Neural progenitor cell (in vitro differentiated cells): ENCODE results near the gene CTSD. TPM values are rescaled to one million over a fixed set of nuclear protein-coding genes. Genes with fewer than 3 reads are reported as not detected.

Experiments used
- DNase-seq: peaks from one replicate; pipeline ENCODE4 v3.0.0-alpha.2; 2016; ENCODE audit warnings: low spot score
- H2AFZ ChIP-seq: fragments of 200-600 bp; sonication (generic); replicated peaks from 2 replicates; pipeline ENCODE4 v1.6.1; 2016; ENCODE audit warnings: antibody characterized with exemption
- H3F3A ChIP-seq: fragments of 200-600 bp; sonication (generic); 2 replicates; pipeline ENCODE4 v1.6.1; 2016; ENCODE audit warnings: antibody characterized with exemption, low read depth
- H3K27ac ChIP-seq: fragments of 200-600 bp; sonication (generic); 2 replicates; pipeline ENCODE4 v1.5.1; 2016; ENCODE audit warnings: mild to moderate bottlenecking
- H3K27me3 ChIP-seq: fragments of 200-600 bp; sonication (generic); 2 replicates; pipeline ENCODE4 v1.6.1; 2016; ENCODE audit warnings: mild to moderate bottlenecking, moderate library complexity
- H3K36me3 ChIP-seq: fragments of 200-600 bp; sonication (generic); 2 replicates; pipeline ENCODE4 v1.5.1; 2016
- H3K4me1 ChIP-seq: fragments of 200-600 bp; sonication (generic); 2 replicates; pipeline ENCODE4 v1.6.1; 2016; ENCODE audit warnings: mixed run types
- H3K4me2 ChIP-seq: fragments of 200-600 bp; sonication (generic); 2 replicates; pipeline ENCODE4 v1.6.1; 2016
- H3K4me3 ChIP-seq: fragments of 200-600 bp; sonication (generic); 2 replicates; pipeline ENCODE4 v1.5.1; 2016
- H3K79me2 ChIP-seq: fragments of 200-600 bp; sonication (generic); 2 replicates; pipeline ENCODE4 v1.6.1; 2016; ENCODE audit warnings: low read depth
- H3K9ac ChIP-seq: fragments of 200-600 bp; sonication (generic); 2 replicates; pipeline ENCODE4 v1.6.1; 2016
- H3K9me3 ChIP-seq: fragments of 200-600 bp; sonication (generic); 2 replicates; pipeline ENCODE4 v1.5.1; 2016; ENCODE audit warnings: low read depth
- H4K20me1 ChIP-seq: fragments of 200-600 bp; sonication (generic); 2 replicates; pipeline ENCODE4 v1.6.1; 2016; ENCODE audit warnings: low read depth
- H3K27ac Mint-ChIP-seq: 3 replicates; pipeline ENCODE4 v1.8.0; 2021; ENCODE audit warnings: mixed read lengths
- H3K27me3 Mint-ChIP-seq: 2 replicates; pipeline ENCODE4 v1.8.0; 2022; ENCODE audit warnings: low read depth, mild to moderate bottlenecking, inconsistent platforms, moderate library complexity, mixed read lengths; ENCODE audit not compliant: insufficient read depth
- H3K36me3 Mint-ChIP-seq: 3 replicates; pipeline ENCODE4 v1.8.0; 2021; ENCODE audit warnings: mixed read lengths
- H3K4me1 Mint-ChIP-seq: 3 replicates; pipeline ENCODE4 v1.8.0; 2021; ENCODE audit warnings: mixed read lengths
- H3K4me3 Mint-ChIP-seq: 3 replicates; pipeline ENCODE4 v1.8.0; 2021; ENCODE audit warnings: mild to moderate bottlenecking, moderate library complexity, mixed read lengths
- H3K9me3 Mint-ChIP-seq: 3 replicates; pipeline ENCODE4 v1.8.0; 2020; ENCODE audit warnings: mixed read lengths
- CTCF ChIP-seq: fragments of 200-600 bp; sonication (generic); IDR thresholded peaks from 2 replicates; pipeline ENCODE4 v1.5.1; 2017; ENCODE audit warnings: antibody characterized with exemption, mild to moderate bottlenecking
- EZH2 ChIP-seq: fragments of 200-600 bp; sonication (generic); IDR thresholded peaks from 2 replicates; pipeline ENCODE4 v1.6.1; 2017; ENCODE audit warnings: antibody characterized with exemption, mild to moderate bottlenecking, moderate library complexity
- EZH2phosphoT487 ChIP-seq: fragments of 200-600 bp; sonication (generic); IDR thresholded peaks from 2 replicates; pipeline ENCODE4 v1.6.1; 2017; ENCODE audit warnings: antibody characterized with exemption
- total RNA-seq: library from RNA; depleted of rRNA; stranded (reverse); fragments of >200 nt; gene quantifications from 2 replicates; pipeline ENCODE4 v1.2.3, GENCODE V29; 2015; ENCODE audit warnings: low replicate concordance

CTSD gene
- total RNA-seq, 1 donor from 2014 or later = 38.2 TPM

GRCh38 chr11:1730059-1730629 lies 33.6 kb downstream of the CTSD start:
- Mint-ChIP-seq H3K27me3 (peaks cover 25% of the 10 kb centered on the region), H3K4me1 (peaks cover 13% of the 10 kb centered on the region), H3K36me3 (no peaks in the 10 kb centered on the region), H3K9me3 (no peaks in the 10 kb centered on the region), H3K4me3 (no peak overlapping the region), H3K27ac (no peak overlapping the region)
- H4K20me1 ChIP-seq = no peaks in the 10 kb centered on the region
- TF ChIP-seq CTCF = no peak
- no peak for TF ChIP-seq EZH2phosphoT487
- TF ChIP-seq EZH2 = no peak
- no peak for DNase-seq
- no peak overlapping the region for H3K4me3 ChIP-seq
- H3K27ac ChIP-seq = no peak overlapping the region
- peaks cover 65% of the 10 kb centered on the region for H3K27me3 ChIP-seq
- H3K4me2 ChIP-seq = no peak overlapping the region
- H3K79me2 ChIP-seq = no peaks in the 10 kb centered on the region
- no peaks in the 10 kb centered on the region for H3K36me3 ChIP-seq
- H3F3A ChIP-seq = peaks cover 11% of the 10 kb centered on the region
- H3K4me1 ChIP-seq = peaks cover 3% of the 10 kb centered on the region
- H2AFZ ChIP-seq = no peak overlapping the region
- no peaks in the 10 kb centered on the region for H3K9me3 ChIP-seq
- no peak overlapping the region for H3K9ac ChIP-seq

- H3K9me3 Mint-ChIP-seq = no peaks in the 10 kb centered on the region
- peaks cover 23% of the 10 kb centered on the region for H3K27me3 Mint-ChIP-seq
- Histone ChIP-seq H3K36me3 (no peaks in the 10 kb centered on the region), H3K4me3 (no peak overlapping the region), H3K27me3 (peaks cover 63% of the 10 kb centered on the region), H3F3A (peaks cover 11% of the 10 kb centered on the region), H3K9me3 (no peaks in the 10 kb centered on the region), H3K79me2 (no peaks in the 10 kb centered on the region), H2AFZ (no peak overlapping the region), H3K4me1 (peaks cover 3% of the 10 kb centered on the region), H4K20me1 (no peaks in the 10 kb centered on the region), H3K9ac (no peak overlapping the region), H3K27ac (no peak overlapping the region), H3K4me2 (no peak overlapping the region)
- peaks cover 13% of the 10 kb centered on the region for H3K4me1 Mint-ChIP-seq
- no peak overlapping the region for H3K4me3 Mint-ChIP-seq
- no peak overlapping the region for H3K27ac Mint-ChIP-seq
- DNase-seq = no peak
- no peak for TF ChIP-seq CTCF
- TF ChIP-seq EZH2 = no peak
- no peak for TF ChIP-seq EZH2phosphoT487
- no peaks in the 10 kb centered on the region for H3K36me3 Mint-ChIP-seq
These were observed 34.1 kb downstream of the CTSD start for GRCh38 chr11:1729692-1730011.

- Mint-ChIP-seq H3K27ac (no peak overlapping the region), H3K9me3 (no peaks in the 10 kb centered on the region), H3K4me1 (peaks cover 13% of the 10 kb centered on the region), H3K27me3 (peaks cover 19% of the 10 kb centered on the region), H3K4me3 (no peak overlapping the region), H3K36me3 (no peaks in the 10 kb centered on the region)
- Histone ChIP-seq H3K36me3 (no peaks in the 10 kb centered on the region), H3K27me3 (peaks cover 61% of the 10 kb centered on the region), H3K27ac (no peak overlapping the region), H3K9me3 (no peaks in the 10 kb centered on the region), H3K4me1 (peaks cover 3% of the 10 kb centered on the region), H3K79me2 (no peaks in the 10 kb centered on the region), H4K20me1 (no peaks in the 10 kb centered on the region), H2AFZ (no peak overlapping the region), H3F3A (peaks cover 11% of the 10 kb centered on the region), H3K9ac (no peak overlapping the region), H3K4me2 (no peak overlapping the region), H3K4me3 (no peak overlapping the region)
- TF ChIP-seq EZH2 = no peak
- DNase-seq = no peak
These were observed 34.6 kb downstream of the CTSD start for GRCh38 chr11:1728931-1729691.

GRCh38 chr11:1728301-1728700 lies 35.4 kb downstream of the CTSD start:
- Histone ChIP-seq H3K4me1 (peaks cover 3% of the 10 kb centered on the region), H3K4me3 (no peak overlapping the region), H2AFZ (no peak overlapping the region), H3K79me2 (no peaks in the 10 kb centered on the region), H3K27ac (no peak overlapping the region), H3K36me3 (no peaks in the 10 kb centered on the region), H3F3A (peaks cover 11% of the 10 kb centered on the region), H3K27me3 (peaks cover 53% of the 10 kb centered on the region), H3K9ac (no peak overlapping the region), H3K9me3 (no peaks in the 10 kb centered on the region), H4K20me1 (no peaks in the 10 kb centered on the region), H3K4me2 (no peak overlapping the region)
- Mint-ChIP-seq H3K27ac (no peak overlapping the region), H3K4me3 (no peak overlapping the region), H3K9me3 (no peaks in the 10 kb centered on the region), H3K27me3 (peaks cover 19% of the 10 kb centered on the region), H3K4me1 (peaks cover 13% of the 10 kb centered on the region), H3K36me3 (no peaks in the 10 kb centered on the region)
- no peak for TF ChIP-seq CTCF
- TF ChIP-seq EZH2phosphoT487 = no peak
- TF ChIP-seq EZH2 = no peak
- no peak for DNase-seq
